AG09309 (cell line): ENCODE results near the gene TMEM203.

Experiments used
- DNase-seq: peaks from one replicate; pipeline ENCODE4 v3.0.0-alpha.2; 2010; ENCODE audit warnings: low read depth
- H3K4me3 ChIP-seq: 2 replicates; pipeline ENCODE4 v1.5.1; 2011; ENCODE audit warnings: mild to moderate bottlenecking, low read depth, low read length, moderate library complexity; ENCODE audit not compliant: control insufficient read depth
- TF ChIP-seq, protein P1 (sequence below): IDR thresholded peaks from 2 replicates; pipeline ENCODE4 v1.5.1; 2011; ENCODE audit warnings: mild to moderate bottlenecking, low read depth, low read length, inconsistent platforms; ENCODE audit not compliant: insufficient read depth, control insufficient read depth; ENCODE audit errors: missing control alignments

Gene TMEM203

DNA sequence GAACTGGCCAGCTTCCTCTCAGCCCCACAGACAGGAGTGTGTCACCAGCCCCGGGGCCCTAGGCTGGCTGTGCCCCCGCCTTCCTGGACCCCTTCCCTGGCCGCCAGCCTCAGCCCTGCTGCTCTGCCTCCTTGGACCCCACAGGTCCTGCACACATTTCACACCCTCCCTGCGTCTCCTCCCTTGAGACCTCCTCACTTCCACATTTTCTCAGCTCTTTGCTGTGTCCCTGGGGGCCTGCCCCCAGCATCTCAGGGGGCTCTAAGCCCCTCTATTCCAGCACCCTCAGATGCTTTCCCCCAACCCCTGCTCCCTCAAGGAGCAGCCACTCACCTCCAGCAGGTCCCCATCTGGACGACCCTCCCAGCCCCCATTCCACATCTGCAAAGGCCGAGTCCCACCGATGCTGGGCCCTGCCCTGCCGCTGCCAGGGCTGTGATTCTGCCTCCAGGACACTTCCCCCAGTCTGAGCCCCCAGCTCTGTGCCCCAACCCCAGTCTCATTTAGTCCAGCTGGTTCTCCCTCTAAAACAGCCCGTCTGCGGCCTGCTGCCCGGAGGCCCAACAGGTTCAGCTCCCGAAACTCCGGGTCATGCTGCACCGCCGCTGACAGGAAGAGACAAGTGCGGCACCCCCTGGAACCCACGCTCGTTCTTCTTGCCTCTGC, 29.4 kb upstream of the TMEM203 start:
- TF ChIP-seq, protein P1, sequence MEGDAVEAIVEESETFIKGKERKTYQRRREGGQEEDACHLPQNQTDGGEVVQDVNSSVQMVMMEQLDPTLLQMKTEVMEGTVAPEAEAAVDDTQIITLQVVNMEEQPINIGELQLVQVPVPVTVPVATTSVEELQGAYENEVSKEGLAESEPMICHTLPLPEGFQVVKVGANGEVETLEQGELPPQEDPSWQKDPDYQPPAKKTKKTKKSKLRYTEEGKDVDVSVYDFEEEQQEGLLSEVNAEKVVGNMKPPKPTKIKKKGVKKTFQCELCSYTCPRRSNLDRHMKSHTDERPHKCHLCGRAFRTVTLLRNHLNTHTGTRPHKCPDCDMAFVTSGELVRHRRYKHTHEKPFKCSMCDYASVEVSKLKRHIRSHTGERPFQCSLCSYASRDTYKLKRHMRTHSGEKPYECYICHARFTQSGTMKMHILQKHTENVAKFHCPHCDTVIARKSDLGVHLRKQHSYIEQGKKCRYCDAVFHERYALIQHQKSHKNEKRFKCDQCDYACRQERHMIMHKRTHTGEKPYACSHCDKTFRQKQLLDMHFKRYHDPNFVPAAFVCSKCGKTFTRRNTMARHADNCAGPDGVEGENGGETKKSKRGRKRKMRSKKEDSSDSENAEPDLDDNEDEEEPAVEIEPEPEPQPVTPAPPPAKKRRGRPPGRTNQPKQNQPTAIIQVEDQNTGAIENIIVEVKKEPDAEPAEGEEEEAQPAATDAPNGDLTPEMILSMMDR = no peak
- DNase-seq = no peak
- no peak overlapping the region for H3K4me3 ChIP-seq

DNA sequence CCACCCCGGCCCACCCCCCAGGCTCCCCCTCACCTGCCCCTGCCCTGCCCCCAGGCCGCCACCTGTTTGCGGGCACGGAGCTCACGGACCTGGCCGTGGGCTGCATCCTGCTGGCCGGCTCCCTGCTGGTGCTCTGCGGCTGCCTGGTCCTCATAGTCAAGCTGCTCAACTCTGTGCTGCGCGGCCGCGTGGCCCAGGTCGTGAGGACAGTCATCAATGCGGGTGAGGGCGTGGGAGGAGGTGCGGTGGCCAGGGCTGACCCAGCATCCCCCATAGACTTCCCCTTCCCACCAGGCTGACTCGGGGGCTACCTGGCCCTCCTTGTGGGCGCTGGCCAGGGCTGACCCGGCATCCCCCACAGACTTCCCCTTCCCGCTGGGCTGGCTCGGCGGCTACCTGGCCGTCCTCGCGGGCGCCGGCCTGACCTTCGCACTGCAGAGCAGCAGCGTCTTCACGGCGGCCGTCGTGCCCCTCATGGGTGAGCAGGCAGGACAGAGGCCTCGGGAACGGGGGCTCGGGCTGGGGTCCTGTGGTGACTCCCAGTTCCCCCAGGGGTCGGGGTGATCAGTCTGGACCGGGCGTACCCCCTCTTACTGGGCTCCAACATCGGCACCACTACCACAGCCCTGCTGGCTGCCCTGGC, 28.7 kb upstream of the TMEM203 start:
- no peak overlapping the region for H3K4me3 ChIP-seq
- no peak for DNase-seq
- TF ChIP-seq, protein P1 = no peak

DNA sequence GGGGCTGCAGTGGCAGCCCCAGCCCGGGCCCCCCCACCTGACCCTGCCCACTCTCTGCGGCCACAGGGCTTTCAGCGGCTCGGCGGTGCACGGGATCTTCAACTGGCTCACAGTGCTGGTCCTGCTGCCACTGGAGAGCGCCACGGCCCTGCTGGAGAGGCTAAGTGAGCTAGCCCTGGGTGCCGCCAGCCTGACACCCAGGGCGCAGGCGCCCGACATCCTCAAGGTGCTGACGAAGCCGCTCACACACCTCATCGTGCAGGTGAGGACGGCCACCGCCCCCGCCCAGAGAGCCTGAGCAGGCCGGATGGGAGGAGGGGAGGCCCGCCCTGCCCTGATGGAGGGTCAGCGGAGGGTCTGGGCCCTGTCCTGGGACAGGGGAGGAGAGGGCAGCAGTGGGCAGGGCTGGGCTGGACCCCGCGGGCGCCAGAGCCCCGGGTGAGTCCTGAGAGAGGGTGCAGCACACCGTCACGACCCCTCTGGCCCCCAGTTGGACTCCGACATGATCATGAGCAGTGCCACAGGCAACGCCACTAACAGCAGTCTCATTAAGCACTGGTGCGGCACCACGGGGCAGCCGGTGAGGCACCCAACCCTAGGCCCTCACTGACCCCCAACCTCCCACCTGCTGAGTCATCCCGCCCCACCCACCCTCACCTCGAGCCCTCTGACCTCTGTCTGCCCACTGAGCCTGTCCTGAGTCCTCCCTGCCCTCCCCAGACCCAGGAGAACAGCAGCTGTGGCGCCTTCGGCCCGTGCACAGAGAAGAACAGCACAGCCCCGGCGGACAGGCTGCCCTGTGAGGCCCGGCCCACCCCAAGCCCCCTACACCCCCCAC, 27.9 kb upstream of the TMEM203 start:
- no peak for DNase-seq
- no peak overlapping the region for H3K4me3 ChIP-seq
- TF ChIP-seq, protein P1 = no peak

DNA sequence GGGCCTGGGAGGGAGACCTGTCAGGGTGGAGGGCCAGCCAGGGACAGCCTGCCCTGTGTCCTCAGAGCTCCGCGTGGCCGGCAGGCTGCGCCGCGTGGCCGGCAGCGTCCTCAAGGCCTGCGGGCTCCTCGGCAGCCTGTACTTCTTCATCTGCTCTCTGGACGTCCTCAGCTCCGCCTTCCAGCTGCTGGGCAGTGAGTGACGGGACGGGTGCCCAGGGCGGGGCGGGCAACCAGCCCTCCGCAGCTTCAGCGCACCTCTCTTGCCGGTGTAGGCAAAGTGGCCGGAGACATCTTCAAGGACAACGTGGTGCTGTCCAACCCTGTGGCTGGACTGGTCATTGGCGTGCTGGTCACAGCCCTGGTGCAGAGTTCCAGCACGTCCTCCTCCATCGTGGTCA, 27.1 kb upstream of the TMEM203 start:
- TF ChIP-seq, protein P1 = no peak
- DNase-seq = no peak
- no peak overlapping the region for H3K4me3 ChIP-seq

DNA sequence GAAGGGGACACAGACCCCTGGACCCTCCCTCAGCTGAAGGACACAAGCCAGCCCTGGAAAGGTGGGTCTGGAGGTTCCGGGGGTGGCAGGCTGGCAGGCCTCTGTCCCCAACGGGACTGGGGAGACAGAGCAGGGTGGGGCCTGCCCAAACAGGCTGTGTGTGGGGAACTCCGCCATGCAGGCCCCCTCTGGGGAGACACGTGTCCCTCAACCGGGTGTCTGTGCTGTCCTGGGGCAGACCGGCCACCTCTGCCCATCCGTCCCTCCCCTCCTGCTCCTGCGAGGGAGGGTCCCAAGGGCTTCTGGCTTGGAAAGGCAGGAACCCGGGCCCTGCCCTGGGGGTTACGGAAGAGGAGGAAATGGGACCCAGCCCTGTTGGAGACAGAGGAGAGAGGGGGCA, 26.7 kb upstream of the TMEM203 start:
- no peak for DNase-seq
- TF ChIP-seq, protein P1 = no peak
- H3K4me3 ChIP-seq = no peak overlapping the region

DNA sequence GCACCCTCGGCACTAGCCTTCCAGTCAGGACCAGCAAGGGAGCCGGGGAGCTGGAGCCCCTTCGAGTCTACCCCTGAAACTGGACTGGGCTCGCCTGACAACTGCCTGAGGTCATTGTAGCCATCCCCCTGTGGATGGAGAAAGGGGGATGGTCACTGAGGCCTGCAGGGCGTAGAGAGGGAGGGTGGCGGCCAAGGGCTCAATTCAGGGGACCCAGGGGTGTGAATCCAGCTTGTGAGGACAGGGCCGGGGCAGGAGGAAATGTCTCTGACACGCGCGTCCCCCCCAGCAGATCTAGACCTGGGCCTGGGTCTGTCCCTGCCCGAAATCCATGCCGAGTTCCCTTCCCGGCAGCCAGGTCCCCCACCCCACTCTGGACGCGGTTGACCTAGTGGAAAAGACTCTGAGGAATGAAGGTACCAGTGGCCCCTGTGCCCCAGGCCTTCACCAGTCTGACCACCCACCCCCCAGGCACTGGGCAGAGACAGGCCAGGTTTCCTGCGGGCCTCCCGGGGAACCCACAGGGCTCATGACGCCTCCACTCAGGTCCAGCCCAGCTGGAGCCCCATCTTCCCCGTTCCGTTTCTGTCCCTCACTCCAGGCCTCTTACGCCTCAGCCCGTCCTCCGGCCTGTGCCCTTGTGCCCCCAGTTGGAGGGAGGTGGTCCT, 26.1 kb upstream of the TMEM203 start:
- TF ChIP-seq, protein P1 = no peak
- no peak for DNase-seq
- H3K4me3 ChIP-seq = no peak overlapping the region
